Stimulated activated naive CD4-positive, alpha-beta T cell (primary cell): ENCODE measurements around the gene MTHFD2.

Source experiments
- DNase-seq, 6 experiments: peaks; one replicate each; lab custom pipeline; 2025; lab: John Stamatoyannopoulos, UW

Gene MTHFD2

GRCh38 chr2:74267068-74267467 lies 68.7 kb downstream of the MTHFD2 start:
- peak; percentile 8 to 68 (median 57) for DNase-seq
